ENCODE data around the gene RIPK3. TPM values are rescaled to one million over a fixed set of nuclear protein-coding genes. Genes with fewer than 3 reads are reported as not detected.
"Not testable (repeated sequence)": the region's sequence is repeated elsewhere in the genome, so short reads cannot be mapped to it uniquely, and the experiment has no call there.

Gene RIPK3
- total RNA-seq, 4 donors from 2014 or later, result 45.2 to 72.0 (median 64.0) TPM

DNA sequence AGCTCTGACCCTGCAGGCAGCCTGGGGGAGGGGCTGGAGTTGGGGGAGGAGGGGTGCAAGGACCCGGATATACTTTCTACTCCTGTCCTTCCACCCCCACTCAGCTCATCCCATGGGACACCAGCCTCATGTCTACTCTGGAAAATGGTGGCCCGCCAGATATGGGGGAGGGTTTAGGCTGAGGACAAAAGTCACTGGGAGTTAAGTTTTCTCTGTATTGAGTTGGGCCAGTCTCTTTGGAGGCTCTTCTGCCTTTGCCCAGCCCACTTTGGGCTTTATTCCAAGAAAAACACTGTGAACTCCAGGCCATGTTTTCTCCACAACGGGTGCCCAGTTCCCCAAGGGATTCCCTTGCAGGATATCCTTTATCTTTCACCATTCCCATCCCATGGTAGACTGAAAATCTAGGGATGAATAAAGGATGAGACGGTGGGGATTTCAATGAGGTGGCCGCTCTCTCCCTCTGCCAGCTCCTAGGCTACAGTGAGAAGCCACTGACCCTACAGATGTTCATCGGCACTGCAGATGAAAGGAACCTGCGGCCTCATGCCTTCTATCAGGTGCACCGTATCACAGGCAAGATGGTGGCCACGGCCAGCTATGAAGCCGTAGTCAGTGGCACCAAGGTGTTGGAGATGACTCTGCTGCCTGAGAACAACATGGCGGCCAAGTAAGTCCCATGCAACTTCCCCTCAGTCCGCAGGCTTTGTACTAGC is 33.1 kb upstream of the RIPK3 start:
- H3K4me1 ChIP-seq, result peaks cover 0 to 12% (median 6%) of the 10 kb centered on the region in 4 donors
- no peaks in the 10 kb centered on the region for H3K27me3 ChIP-seq
- no peak overlapping the region for H3K4me3 ChIP-seq
- H3K27ac ChIP-seq, result no peak overlapping the region
- no peak for DNase-seq
- no peaks in the 10 kb centered on the region for H3K36me3 ChIP-seq
- no peaks in the 10 kb centered on the region for H3K9me3 ChIP-seq
- TF ChIP-seq POLR2A (IDR thresholded peaks at IDR 0.05), result no peak
- TF ChIP-seq, protein P1, sequence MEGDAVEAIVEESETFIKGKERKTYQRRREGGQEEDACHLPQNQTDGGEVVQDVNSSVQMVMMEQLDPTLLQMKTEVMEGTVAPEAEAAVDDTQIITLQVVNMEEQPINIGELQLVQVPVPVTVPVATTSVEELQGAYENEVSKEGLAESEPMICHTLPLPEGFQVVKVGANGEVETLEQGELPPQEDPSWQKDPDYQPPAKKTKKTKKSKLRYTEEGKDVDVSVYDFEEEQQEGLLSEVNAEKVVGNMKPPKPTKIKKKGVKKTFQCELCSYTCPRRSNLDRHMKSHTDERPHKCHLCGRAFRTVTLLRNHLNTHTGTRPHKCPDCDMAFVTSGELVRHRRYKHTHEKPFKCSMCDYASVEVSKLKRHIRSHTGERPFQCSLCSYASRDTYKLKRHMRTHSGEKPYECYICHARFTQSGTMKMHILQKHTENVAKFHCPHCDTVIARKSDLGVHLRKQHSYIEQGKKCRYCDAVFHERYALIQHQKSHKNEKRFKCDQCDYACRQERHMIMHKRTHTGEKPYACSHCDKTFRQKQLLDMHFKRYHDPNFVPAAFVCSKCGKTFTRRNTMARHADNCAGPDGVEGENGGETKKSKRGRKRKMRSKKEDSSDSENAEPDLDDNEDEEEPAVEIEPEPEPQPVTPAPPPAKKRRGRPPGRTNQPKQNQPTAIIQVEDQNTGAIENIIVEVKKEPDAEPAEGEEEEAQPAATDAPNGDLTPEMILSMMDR (IDR thresholded peaks at IDR 0.05), result no peak

GRCh38 chr14:24371605-24372004 is 31.8 kb upstream of the RIPK3 start:
- not testable (repeated sequence) for DNase-seq, H3K9me3 ChIP-seq, H3K4me3 ChIP-seq, H3K27me3 ChIP-seq, H3K27ac ChIP-seq, H3K36me3 ChIP-seq
- peaks cover 0 to 18% (median 8%) of the 10 kb centered on the region in 4 donors for H3K4me1 ChIP-seq

DNA sequence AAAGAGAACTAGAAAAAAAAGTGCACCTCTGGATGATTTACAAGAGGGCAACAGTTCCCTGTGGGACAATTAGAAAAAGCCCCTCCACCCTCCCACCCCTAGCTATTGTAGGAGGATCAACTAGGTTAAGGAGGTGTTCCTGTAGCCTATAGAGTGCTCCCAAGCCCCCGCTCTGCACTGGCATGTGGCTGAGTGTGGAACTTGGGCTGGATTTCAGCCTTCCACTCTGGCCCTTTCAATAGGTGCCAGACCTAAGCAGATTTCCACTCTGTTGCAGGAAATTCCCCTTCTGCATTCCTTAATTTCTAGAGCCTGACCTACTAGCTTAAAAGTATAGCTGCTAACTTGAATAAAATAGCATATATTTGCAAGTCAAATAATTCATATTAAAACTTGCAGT is 31.0 kb upstream of the RIPK3 start:
- Histone ChIP-seq H3K27ac (no peak overlapping the region), H3K4me1 (peaks cover 0 to 24% (median 12%) of the 10 kb centered on the region in 4 donors), H3K27me3 (no peaks in the 10 kb centered on the region), H3K36me3 (no peaks in the 10 kb centered on the region), H3K9me3 (no peaks in the 10 kb centered on the region), H3K4me3 (no peak overlapping the region)
- DNase-seq, result no peak
- TF ChIP-seq POLR2A (IDR thresholded peaks at IDR 0.05), result no peak
- TF ChIP-seq, protein P1 (IDR thresholded peaks at IDR 0.05), result no peak

DNA sequence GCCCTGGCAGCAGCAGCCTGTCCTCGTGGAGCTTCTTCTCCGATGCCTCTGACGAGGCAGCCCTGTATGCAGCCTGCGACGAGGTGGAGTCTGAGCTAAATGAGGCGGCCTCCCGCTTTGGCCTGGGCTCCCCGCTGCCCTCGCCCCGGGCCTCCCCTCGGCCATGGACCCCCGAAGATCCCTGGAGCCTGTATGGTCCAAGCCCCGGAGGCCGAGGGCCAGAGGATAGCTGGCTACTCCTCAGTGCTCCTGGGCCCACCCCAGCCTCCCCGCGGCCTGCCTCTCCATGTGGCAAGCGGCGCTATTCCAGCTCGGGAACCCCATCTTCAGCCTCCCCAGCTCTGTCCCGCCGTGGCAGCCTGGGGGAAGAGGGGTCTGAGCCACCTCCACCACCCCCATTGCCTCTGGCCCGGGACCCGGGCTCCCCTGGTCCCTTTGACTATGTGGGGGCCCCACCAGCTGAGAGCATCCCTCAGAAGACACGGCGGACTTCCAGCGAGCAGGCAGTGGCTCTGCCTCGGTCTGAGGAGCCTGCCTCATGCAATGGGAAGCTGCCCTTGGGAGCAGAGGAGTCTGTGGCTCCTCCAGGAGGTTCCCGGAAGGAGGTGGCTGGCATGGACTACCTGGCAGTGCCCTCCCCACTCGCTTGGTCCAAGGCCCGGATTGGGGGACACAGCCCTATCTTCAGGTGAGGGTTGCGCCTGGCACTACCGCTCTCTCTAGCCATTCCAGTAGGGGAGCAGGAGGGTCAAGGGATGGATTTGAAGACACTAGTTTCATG is 30.3 kb upstream of the RIPK3 start:
- Histone ChIP-seq H3K9me3 (no peaks in the 10 kb centered on the region), H3K4me3 (no peak overlapping the region), H3K27me3 (no peaks in the 10 kb centered on the region), H3K4me1 (peaks cover 0 to 31% (median 15%) of the 10 kb centered on the region in 4 donors), H3K27ac (no peak overlapping the region), H3K36me3 (no peaks in the 10 kb centered on the region)
- DNase-seq, result no peak
- TF ChIP-seq POLR2A (IDR thresholded peaks at IDR 0.05), result no peak
- TF ChIP-seq, protein P1 (IDR thresholded peaks at IDR 0.05), result no peak

DNA sequence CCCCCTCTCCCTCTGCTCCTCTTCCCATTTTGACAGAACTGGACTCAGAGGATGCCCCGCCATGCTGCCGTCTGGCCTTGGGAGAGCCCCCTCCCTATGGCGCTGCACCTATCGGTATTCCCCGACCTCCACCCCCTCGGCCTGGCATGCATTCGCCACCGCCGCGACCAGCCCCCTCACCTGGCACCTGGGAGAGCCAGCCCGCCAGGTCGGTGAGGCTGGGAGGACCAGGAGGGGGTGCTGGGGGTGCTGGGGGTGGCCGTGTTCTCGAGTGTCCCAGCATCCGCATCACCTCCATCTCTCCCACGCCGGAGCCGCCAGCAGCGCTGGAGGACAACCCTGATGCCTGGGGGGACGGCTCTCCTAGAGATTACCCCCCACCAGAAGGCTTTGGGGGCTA is 29.7 kb upstream of the RIPK3 start:
- peaks cover 0 to 33% (median 15%) of the 10 kb centered on the region in 4 donors for H3K4me1 ChIP-seq
- peak overlapping the region; percentile 73 to 87 (median 80) for H3K27ac ChIP-seq

More for the DNA sequence above, 29.7 kb upstream of the RIPK3 start:
- no peak for TF ChIP-seq POLR2A (IDR thresholded peaks at IDR 0.05)
- TF ChIP-seq, protein P1 (IDR thresholded peaks at IDR 0.05), result no peak
- Histone ChIP-seq H3K27me3 (no peaks in the 10 kb centered on the region), H3K9me3 (no peaks in the 10 kb centered on the region), H3K36me3 (no peaks in the 10 kb centered on the region), H3K4me3 (peak overlapping the region in 1 of 4 donors; percentile 65)
- no peak for DNase-seq

Measured in Peyer's patch (tissue), 4 donors.